Breast epithelium (tissue), 3 donors: ENCODE results near the gene HAND2.

Source experiments
- CTCF ChIP-seq, 3 donors: fragments of 450-650 bp; IDR thresholded peaks; one replicate each; pipeline ENCODE4 v1.5.1; 2016 to 2017; ENCODE audit warnings: antibody characterized with exemption in 3 of 3, mild to moderate bottlenecking in 3 of 3, moderate library complexity in 3 of 3
- POLR2A ChIP-seq: fragments of 450-650 bp; IDR thresholded peaks from one replicate; pipeline ENCODE4 v1.6.1; 2016; ENCODE audit warnings: antibody characterized with exemption, mild to moderate bottlenecking, moderate library complexity
- POLR2AphosphoS5 ChIP-seq, 3 donors: sonication (generic); formaldehyde crosslinking; IDR thresholded peaks; one replicate each; pipeline ENCODE4 v1.6.1; 2017; ENCODE audit warnings: antibody characterized with exemption in 3 of 3

GRCh38 chr4:173525118-173526011 lies 4.7 kb downstream of the HAND2 start:
- TF ChIP-seq CTCF (IDR thresholded peaks at IDR 0.05) (no peak), POLR2AphosphoS5 (IDR thresholded peaks at IDR 0.05) (no peak), POLR2A (no peak)
